Hepatocyte (in vitro differentiated cells): ENCODE data around the gene PDHB. TPM values are rescaled to one million over a fixed set of nuclear protein-coding genes. Genes with fewer than 3 reads are reported as not detected.
A peak's percentile ranks its signal among the peaks of the same experiment; 100 is the strongest.

Experiments
- DNase-seq: peaks from one replicate; pipeline ENCODE4 v3.0.0-alpha.2; 2016; ENCODE audit warnings: low spot score
- H2AFZ ChIP-seq: fragments of 200-600 bp; sonication (generic); 2 replicates; pipeline ENCODE4 v1.6.0; 2016; ENCODE audit warnings: antibody characterized with exemption, mild to moderate bottlenecking
- H3K27ac ChIP-seq: fragments of 200-600 bp; sonication (generic); 2 replicates; pipeline ENCODE4 v1.5.1; 2016; ENCODE audit warnings: mild to moderate bottlenecking
- H3K27me3 ChIP-seq: fragments of 200-600 bp; sonication (generic); 2 replicates; pipeline ENCODE4 v1.6.1; 2016
- H3K36me3 ChIP-seq: fragments of 200-600 bp; sonication (generic); replicated peaks from 2 replicates; pipeline ENCODE4 v1.5.1; 2016; ENCODE audit warnings: low read depth; ENCODE audit not compliant: insufficient read depth
- H3K4me1 ChIP-seq: fragments of 200-600 bp; sonication (generic); 2 replicates; pipeline ENCODE4 v1.5.1; 2016; ENCODE audit warnings: mild to moderate bottlenecking, moderate library complexity; ENCODE audit not compliant: insufficient read depth
- H3K4me2 ChIP-seq: fragments of 200-600 bp; sonication (generic); 2 replicates; pipeline ENCODE4 v1.6.0; 2016
- H3K4me3 ChIP-seq: fragments of 200-600 bp; sonication (generic); 2 replicates; pipeline ENCODE4 v1.5.1; 2016; ENCODE audit warnings: mild to moderate bottlenecking
- H3K79me2 ChIP-seq: fragments of 200-600 bp; sonication (generic); 2 replicates; pipeline ENCODE4 v1.6.0; 2017; ENCODE audit warnings: mild to moderate bottlenecking
- H3K9me2 ChIP-seq: fragments of 200-600 bp; sonication (generic); replicated peaks from 2 replicates; pipeline ENCODE4 v1.6.0; 2017; ENCODE audit warnings: mild to moderate bottlenecking; ENCODE audit not compliant: insufficient read depth
- H3K9me3 ChIP-seq: fragments of 200-600 bp; sonication (generic); 2 replicates; pipeline ENCODE4 v1.5.1; 2016; ENCODE audit warnings: low read depth, mild to moderate bottlenecking
- H4K20me1 ChIP-seq: fragments of 200-600 bp; sonication (generic); 2 replicates; pipeline ENCODE4 v1.6.0; 2016; ENCODE audit warnings: mild to moderate bottlenecking; ENCODE audit not compliant: insufficient read depth, poor library complexity, severe bottlenecking
- CTCF ChIP-seq: fragments of 200-600 bp; sonication (generic); IDR thresholded peaks from 2 replicates; pipeline ENCODE4 v1.5.1; 2016; ENCODE audit warnings: antibody characterized with exemption, mild to moderate bottlenecking; ENCODE audit not compliant: poor library complexity
- EZH2 ChIP-seq: fragments of 200-600 bp; sonication (generic); IDR thresholded peaks from 2 replicates; pipeline ENCODE4 v1.6.1; 2016; ENCODE audit warnings: antibody characterized with exemption, mild to moderate bottlenecking, borderline replicate concordance
- EZH2phosphoT487 ChIP-seq: fragments of 200-600 bp; sonication (generic); IDR thresholded peaks from one replicate; pipeline ENCODE4 v1.6.1; 2018; ENCODE audit warnings: antibody characterized with exemption, mild to moderate bottlenecking, low read depth, moderate library complexity; ENCODE audit not compliant: unreplicated experiment, severe bottlenecking
- WGBS: methylation state at CpG from one replicate; pipeline ENCODE4 v1.1.6; 2016; ENCODE audit warnings: low lambda C conversion rate; ENCODE audit errors: missing lambda C conversion rate; 5-methylcytosine and 5-hydroxymethylcytosine counted together
- polyA plus RNA-seq: library from polyadenylated mRNA; unstranded; fragments of >200 nt; fragmentation: Nextera tagmentation; extraction: Ambion mirVana; gene quantifications from 2 replicates; pipeline ENCODE4 v1.2.1, GENCODE V29; 2016
- total RNA-seq: library from RNA; depleted of rRNA; stranded (reverse); fragments of >200 nt; gene quantifications from 2 replicates; pipeline ENCODE4 v1.2.3, GENCODE V29; 2014

PDHB gene
- total and polyA plus RNA-seq, 2 experiments from 2014 or later, result 119 to 150 TPM

- Histone ChIP-seq H3K79me2 (no peaks in the 10 kb centered on the region), H2AFZ (no peak overlapping the region), H3K9me2 (no peaks in the 10 kb centered on the region), H3K4me2 (no peak overlapping the region), H3K36me3 (no peaks in the 10 kb centered on the region), H3K9me3 (no peaks in the 10 kb centered on the region), H3K27me3 (no peaks in the 10 kb centered on the region), H3K4me1 (peaks cover 15% of the 10 kb centered on the region), H4K20me1 (no peaks in the 10 kb centered on the region), H3K4me3 (no peak overlapping the region), H3K27ac (peak overlapping the region; percentile 8)
- DNase-seq, result no peak
- WGBS, result 81% methylated on average over 2 of the region's 2 CpGs
- TF ChIP-seq EZH2phosphoT487 (no peak), CTCF (no peak), EZH2 (no peak)
Measured at GRCh38 chr3:58383476-58383875, 50.2 kb downstream of the PDHB start.

GRCh38 chr3:58379351-58380073 lies 54.1 kb downstream of the PDHB start:
- no peak for DNase-seq
- WGBS, result 74% methylated on average over 4 of the region's 4 CpGs
- Histone ChIP-seq H3K27me3 (no peaks in the 10 kb centered on the region), H3K4me1 (no peaks in the 10 kb centered on the region), H3K27ac (no peak overlapping the region), H3K4me2 (no peak overlapping the region), H3K9me2 (no peaks in the 10 kb centered on the region), H4K20me1 (no peaks in the 10 kb centered on the region), H3K4me3 (no peak overlapping the region), H3K9me3 (no peaks in the 10 kb centered on the region), H3K79me2 (no peaks in the 10 kb centered on the region), H3K36me3 (no peaks in the 10 kb centered on the region), H2AFZ (no peak overlapping the region)
- TF ChIP-seq EZH2, result no peak

GRCh38 chr3:58377750-58378149 lies 55.9 kb downstream of the PDHB start:
- no peak for DNase-seq
- H3K9me2 ChIP-seq, result no peaks in the 10 kb centered on the region
- H3K27me3 ChIP-seq, result no peaks in the 10 kb centered on the region
- no peaks in the 10 kb centered on the region for H4K20me1 ChIP-seq
- H3K79me2 ChIP-seq, result no peaks in the 10 kb centered on the region
- no peaks in the 10 kb centered on the region for H3K4me1 ChIP-seq
- 83% methylated on average over 4 of the region's 4 CpGs for WGBS
- H3K27ac ChIP-seq, result no peak overlapping the region
- no peaks in the 10 kb centered on the region for H3K9me3 ChIP-seq
- no peak overlapping the region for H2AFZ ChIP-seq
- no peak overlapping the region for H3K4me2 ChIP-seq
- no peak overlapping the region for H3K4me3 ChIP-seq
- TF ChIP-seq CTCF, result no peak
- no peak for TF ChIP-seq EZH2
- no peak for TF ChIP-seq EZH2phosphoT487
- no peaks in the 10 kb centered on the region for H3K36me3 ChIP-seq

Other genes with a start within 250 kb of the PDHB start
- 0.48 and 0.97 TPM in 2 replicates for gene DNASE1L3, start 222.9 kb downstream of the PDHB start, total RNA-seq
- gene DNASE1L3, start 222.9 kb downstream of the PDHB start, polyA plus RNA-seq, result 0.99 and 1.8 TPM in 2 replicates
- gene ABHD6, start 196.0 kb downstream of the PDHB start, total RNA-seq, result 19.1 and 25.1 TPM in 2 replicates
- 13.9 and 24.6 TPM in 2 replicates for gene ABHD6, start 196.0 kb downstream of the PDHB start, polyA plus RNA-seq
- gene RPP14, start 127.6 kb downstream of the PDHB start, total RNA-seq, result 18.3 and 18.5 TPM in 2 replicates
- gene RPP14, start 127.6 kb downstream of the PDHB start, polyA plus RNA-seq, result 13.8 and 14.0 TPM in 2 replicates
- gene HTD2, start 127.3 kb downstream of the PDHB start, total RNA-seq, result 4.5 and 13.0 TPM in 2 replicates
- gene HTD2, start 127.3 kb downstream of the PDHB start, polyA plus RNA-seq, result 18.1 and 19.0 TPM in 2 replicates
- gene PXK, start 100.9 kb downstream of the PDHB start, total RNA-seq, result 29.5 and 31.3 TPM in 2 replicates
- 37.8 and 38.7 TPM in 2 replicates for gene PXK, start 100.9 kb downstream of the PDHB start, polyA plus RNA-seq
- gene KCTD6, start 58.3 kb upstream of the PDHB start, total RNA-seq, result 18.9 and 19.8 TPM in 2 replicates
- 13.8 and 14.3 TPM in 2 replicates for gene KCTD6, start 58.3 kb upstream of the PDHB start, polyA plus RNA-seq
- gene ACOX2, start 103.4 kb upstream of the PDHB start, total RNA-seq, result 20.1 and 26.2 TPM in 2 replicates
- gene ACOX2, start 103.4 kb upstream of the PDHB start, polyA plus RNA-seq, result 30.6 and 31.3 TPM in 2 replicates
- gene FAM107A, start 143.6 kb upstream of the PDHB start, total RNA-seq, result 0.24 and 0.93 TPM in 2 replicates
- gene FAM107A, start 143.6 kb upstream of the PDHB start, polyA plus RNA-seq, result 0.40 and 0.58 TPM in 2 replicates
- 0.60 and 4.5 TPM in 2 replicates for gene FAM3D, start 232.9 kb upstream of the PDHB start, total RNA-seq
- gene FAM3D, start 232.9 kb upstream of the PDHB start, polyA plus RNA-seq, result 3.7 and 4.3 TPM in 2 replicates